GM19438 (cell line): Measurements from ENCODE around the gene AEN.

Experiments
- ATAC-seq: cut with Tn5 transposase; IDR thresholded peaks from one replicate; pipeline ENCODE4 v1.9.1; 2021; ENCODE audit warnings: low read depth; ENCODE audit not compliant: unreplicated experiment

AEN gene

DNA sequence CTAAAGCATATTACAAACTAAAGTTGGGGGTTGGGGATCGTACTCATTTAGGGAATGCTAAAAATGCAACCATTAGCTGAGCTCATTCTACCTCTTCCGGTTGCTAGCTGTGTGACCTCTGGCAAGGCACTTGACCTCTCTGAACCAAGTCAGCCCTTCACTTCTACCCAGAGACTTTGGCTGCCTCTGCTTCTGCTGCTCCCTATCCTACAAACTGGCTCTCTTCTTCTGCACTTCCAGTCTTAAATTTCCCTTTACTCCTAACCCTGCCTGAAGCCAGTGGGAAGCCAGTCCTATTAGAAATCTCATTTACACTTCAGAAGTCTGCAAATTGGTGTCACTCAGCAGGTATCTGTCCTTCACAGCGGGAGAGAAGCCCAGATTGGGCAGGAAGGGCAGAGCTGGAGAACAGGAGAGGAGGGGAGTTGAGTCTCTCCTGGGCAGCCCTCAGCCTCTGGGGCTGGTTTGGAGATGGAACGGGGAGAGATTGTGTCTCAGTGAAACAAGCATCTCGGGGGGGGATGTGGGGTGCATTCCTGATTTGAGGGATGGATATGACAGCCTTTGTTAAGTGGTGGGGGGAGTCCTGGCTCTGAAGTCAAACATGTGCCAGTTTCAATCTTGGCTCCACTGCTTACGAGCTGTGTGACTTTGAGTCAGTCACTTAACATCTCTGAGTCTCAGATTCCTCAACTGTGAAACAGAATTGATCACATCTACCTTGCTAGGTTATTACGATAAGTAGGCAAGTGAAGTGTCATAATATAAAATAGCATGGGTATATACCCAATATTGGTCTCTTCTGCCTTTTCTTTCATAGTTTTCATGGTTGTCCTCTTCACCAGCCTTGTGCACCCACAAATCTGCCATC is 7.8 kb upstream of the AEN start:
- no peak for ATAC-seq

DNA sequence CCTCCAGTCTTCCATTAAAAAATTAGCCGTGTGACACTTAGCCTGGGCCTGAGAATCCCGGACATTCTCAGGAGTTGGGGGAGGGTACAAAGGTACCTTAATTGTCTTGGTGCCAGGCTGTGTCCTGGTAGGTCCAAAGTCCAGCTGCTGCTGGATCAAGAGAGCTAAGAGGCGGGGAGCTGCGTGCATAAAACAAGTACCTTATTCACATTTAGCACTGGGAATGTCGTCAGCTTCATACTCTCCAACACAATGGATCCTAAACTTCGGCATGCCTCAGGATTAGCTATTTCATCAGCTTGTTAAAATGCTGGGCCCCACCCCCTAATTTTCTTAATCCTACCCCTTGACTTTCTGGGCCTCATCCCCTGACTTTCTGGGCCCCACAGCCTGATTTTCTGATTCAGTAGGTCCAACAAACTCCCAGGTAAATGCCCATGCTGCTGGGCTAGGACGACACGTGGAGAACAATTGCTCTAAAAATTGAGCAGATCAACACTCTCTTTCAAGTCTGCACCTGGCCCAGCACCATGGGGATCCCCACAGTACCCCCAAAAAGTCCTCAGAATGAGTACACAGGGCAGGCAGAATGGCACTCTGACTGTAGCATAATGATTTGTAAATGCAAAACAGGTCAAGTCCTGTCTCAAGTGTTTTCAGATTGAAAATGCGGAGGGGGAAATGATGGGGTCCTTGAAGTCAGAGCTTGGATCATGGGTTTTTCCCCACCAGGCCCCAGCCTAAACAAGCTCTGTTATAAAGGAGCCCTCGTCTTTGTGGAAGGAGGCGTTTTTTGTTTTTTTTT is 5.6 kb upstream of the AEN start:
- no peak for ATAC-seq

DNA sequence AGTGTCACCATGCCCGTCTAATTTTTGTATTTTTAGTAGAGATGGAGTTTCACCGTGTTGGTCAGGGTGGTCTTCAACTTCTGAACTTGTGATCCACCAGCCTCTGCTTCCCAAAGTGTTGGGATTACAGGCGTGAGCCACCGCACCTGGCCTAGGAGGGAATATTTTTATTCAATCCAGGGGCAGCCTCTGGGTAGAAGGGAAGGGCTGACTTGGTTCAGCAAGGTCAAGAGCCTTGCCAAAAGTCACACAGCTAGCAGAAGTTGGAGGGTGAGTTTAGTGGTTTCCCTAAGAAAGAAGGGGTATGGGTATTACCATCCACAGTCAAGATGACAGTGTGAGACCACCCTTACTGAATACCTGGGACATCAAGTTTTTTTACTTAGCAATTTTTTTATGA is 4.9 kb upstream of the AEN start:
- ATAC-seq = no peak

DNA sequence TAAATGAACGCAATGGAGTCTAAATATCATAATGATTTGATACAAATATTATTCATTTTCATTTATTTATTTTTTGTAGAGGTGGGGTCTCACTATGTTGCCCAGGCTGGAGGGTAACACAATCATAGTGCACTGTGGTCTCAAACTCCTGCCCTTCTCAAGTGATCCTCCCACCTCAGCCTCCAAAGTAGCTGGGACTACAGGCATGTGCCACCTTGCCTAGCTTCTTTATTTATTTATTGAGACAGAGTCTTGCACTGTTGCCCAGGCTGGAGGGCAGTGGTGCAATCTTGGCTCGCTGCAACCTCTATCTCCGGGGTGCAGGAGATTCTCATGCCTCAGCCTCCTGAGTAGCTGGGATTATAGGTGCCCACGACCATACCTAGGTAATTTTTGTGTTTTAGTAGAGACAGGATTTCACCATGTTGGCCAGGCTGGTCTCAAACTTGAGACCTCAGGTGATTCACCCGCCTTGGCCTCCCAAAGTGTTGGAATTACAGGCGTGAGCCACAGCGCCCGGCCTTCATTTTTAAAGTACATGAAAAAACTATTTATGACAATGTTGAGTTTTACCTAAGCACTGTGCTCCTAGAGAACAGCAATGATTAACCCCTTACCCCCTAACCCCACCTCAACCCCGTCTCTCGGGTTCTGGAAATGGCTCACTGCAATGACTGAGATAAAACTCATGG is 4.0 kb upstream of the AEN start:
- ATAC-seq = no peak

DNA sequence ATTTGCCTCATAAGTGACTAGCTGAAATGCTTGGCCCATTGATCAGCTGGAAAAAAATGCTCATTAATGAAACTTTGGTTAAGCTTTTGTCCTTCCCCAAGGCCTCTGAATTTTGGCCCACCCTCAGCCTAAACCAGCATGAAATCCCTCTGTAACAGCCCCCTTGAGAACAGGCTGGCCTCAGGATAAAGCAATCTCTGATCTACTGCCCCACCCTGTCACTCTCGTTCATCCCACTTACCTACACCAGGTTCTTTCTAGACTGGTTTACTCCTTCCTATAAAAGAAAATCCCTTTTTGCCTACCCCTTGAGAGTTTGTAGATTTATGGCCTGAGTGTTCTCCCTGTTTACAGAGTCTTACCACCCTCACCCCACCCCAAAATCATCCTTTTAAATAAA is 3.4 kb upstream of the AEN start:
- no peak for ATAC-seq

DNA sequence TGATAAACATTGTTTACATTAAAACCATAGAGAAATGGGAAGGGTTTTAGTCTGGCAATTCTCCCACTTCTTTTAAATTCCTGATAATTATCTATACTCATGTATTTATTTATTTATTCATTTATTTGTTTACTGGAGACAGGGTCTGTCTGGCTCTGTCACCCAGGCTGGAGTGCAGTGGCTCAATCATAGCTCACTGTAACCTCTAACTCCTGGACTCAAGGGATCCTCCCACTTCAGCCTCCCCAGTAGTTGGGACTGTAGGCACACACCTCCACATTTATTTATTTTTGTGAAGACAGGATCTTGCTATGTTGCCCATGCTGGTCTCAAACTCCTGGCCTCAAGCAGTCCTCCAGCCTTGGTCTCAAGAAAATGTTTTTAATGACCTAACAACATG is 2.5 kb upstream of the AEN start:
- no peak for ATAC-seq

DNA sequence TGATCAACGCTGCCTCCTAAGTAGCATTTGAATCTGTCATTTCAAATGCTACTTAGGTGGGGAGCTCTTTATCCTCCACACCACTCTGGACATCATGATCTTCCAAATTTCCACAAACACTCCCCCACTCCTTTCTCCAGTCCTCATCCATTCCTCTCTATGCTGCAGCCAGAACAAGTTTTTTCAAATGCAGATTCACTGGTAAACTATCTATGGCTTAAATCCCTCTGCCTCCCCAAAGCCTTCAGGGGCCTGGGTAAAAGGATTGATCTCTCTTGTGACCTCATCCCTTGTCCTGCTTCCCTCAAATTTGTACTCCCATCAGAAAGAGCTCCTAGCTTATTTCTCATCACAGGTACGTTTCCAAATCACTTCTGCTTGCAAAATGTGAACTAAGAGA is 1.3 kb upstream of the AEN start:
- no peak for ATAC-seq

DNA sequence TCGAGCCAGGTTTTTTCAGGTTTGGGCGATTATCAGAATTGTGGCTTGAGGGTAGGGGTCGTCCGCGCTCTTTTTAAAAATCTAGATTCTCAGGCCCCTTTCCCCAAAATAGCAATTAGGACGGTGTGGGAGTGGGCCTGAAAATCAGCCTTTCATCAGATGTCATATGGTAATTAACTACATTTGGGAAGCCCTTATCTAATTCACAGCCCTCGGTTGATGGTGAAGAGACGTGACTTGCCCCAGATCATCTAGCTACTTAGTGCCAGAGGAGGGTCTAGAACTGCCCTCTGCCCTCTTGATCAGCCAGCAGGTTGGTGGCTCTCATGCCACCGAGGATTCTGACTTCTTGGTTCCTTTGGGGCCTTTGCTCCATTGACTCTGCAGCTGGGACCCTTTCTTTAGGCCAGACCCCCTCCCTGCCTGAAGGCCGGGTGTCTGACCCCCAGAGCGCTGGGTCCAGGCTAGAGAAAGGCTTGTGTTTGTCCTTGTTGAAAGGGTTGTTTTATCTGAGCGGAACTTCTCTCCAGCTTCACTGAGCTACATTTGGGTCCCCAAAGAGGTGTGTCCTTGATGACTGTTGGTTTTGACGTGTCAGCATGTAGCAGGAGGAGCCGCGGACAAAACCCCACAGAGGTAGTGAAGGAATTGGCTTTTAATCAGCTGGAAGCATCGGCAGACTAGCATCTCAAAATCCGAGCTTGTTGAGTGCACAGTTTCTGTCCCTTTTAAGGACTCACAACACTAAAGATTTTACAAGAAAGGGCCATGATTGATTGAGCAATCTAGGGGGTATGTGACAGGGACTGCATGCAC is 857 bp downstream of the AEN start:
- ATAC-seq = no peak

DNA sequence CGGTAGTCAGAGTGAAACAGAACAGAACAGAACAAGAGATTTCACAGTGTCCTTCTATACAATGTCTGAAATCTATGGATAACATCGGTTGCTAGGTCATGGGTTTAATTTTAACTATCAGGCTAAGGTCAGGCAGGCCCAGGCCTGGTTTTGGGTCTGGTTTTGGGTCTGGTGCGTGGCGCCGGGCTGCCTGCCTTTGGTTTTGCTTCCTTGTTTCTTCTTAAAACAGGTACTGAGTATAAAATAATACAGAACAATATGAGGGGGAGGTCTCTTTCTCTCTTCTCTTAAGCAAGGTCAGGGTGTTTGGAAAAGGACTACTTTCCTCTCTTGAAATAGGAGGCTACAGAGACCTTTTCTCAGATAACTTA is 1.4 kb downstream of the AEN start:
- no peak for ATAC-seq

DNA sequence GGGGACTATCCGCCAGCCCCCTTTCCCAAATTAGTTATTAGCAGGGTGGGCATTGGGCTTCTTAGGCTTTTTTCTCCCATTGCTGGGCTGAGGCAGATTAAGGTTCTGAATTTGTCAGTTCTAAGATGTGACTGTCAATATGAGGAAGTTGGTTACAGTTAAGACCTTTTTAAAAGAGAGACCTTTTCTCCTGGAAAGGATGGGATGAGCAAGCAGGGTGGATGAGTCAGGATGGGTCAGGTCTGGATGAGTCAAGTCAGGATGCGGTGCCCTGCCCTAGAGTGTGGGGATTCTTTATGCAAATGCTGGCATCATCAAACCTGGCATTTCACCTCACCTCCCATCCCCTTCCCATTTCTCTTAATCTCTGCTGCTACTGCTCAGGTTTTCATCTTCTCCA is 1.9 kb downstream of the AEN start:
- no peak for ATAC-seq

DNA sequence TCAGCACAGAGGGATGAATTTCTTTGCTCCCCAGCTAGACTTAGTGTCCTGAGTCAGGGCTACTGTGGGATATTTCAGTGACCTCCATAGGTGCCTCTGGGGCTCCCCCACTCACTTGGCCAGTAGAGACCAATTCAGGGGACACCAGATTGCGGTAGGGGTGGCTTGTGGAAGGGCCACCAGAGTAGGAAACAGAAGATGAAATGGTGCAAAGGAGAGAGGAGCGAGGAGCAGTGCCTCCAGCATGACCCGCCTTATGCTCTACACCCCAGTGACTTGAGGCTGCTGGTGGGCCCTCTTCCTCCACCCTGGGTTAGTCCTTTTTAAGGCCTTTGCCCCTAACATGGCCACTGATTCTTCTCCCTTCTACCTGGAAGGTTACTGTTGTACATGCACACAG is 2.5 kb downstream of the AEN start:
- no peak for ATAC-seq

DNA sequence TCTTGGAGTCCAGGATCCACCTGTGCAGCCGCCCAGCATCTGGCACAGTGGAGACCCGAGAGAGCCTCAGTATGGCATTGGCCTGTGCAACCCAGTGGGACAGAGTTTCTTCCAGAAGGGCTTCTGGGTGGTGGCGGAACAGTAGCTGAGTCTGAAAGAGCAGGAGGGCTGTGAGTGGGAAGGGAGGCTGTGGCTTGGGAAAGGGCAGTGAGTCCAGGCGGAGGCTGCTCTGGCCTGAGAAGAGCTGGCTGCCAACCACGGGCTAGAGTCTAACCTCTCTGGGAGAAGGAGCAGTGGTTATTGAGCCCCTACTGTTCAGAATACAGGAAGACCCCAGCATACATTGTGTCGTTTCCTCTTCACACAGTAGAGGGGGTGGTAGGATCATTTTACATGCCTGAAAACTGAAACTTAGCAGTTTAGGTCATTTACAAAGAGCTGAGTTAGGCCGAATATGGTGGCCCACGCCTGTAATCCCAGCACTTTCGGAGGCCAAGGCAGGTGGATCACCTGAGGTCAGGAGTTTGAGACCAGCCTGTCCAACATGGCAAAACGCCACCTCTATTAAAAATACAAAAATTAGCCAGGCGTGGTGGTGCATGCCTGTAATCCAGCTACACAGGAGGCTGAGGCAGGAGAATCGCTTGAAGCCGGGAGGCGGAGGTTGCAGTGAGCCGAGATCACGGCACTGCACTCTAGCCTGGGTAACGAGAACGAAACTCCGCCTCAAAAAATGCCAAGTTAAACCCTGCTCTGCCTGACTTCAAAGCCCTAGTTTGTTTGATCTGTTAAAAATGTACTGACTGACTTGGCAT is 3.2 kb downstream of the AEN start:
- peak; percentile 36 for ATAC-seq

DNA sequence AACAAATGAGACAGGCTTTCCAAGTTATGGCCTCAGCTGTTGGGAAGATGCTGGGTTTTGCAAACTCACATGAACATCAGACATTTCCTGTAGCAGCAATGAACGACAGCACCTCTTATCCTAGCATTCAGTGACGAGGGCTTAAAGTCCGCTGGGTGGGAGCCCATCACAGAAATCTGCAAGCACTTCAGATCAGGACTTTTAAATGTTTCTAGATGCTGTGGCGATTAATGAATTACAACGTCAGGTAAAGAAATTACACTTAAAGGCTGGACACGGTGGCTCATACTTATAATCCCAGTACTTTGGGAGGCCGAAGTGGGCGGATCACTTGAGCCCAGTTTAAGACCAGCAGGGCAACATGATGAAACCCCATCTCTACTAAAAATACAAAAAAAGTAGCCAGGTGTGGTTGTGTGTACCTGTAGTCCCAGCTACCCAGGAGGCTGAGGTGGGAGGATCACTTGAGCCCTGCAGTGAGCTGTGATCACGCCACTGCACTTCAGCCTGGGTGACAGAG is 3.9 kb downstream of the AEN start:
- ATAC-seq = no peak

DNA sequence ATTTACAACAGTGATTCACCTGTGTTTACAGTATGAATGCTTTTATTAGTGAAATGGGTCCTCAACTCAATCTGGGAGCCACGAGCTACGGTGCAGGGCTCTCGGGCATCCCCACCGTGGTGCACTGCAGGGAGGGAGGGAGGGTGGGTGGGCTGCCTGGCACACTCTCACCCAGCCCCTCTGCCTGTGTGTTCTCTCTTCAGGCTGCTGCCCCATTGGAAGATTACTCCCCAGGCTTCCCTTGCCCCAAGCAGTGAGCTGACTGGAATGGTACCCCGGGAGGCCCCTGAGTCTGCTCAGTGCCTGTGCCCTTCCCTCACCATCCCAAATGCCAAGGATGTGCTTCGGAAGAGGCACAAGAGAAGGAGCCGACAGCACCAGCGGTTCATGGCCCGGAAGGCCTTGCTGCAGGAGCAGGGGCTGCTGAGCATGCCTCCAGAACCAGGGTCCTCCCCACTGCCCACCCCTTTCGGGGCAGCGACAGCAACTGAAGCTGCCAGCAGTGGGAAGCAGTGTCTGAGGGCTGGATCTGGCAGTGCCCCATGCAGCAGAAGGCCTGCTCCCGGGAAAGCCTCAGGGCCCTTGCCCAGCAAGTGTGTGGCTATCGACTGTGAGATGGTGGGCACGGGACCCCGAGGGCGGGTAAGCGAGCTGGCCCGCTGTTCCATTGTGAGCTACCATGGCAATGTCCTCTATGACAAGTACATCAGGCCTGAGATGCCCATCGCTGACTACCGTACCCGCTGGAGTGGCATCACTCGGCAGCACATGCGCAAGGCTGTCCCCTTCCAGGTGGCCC is 5.0 kb downstream of the AEN start:
- ATAC-seq = no peak

DNA sequence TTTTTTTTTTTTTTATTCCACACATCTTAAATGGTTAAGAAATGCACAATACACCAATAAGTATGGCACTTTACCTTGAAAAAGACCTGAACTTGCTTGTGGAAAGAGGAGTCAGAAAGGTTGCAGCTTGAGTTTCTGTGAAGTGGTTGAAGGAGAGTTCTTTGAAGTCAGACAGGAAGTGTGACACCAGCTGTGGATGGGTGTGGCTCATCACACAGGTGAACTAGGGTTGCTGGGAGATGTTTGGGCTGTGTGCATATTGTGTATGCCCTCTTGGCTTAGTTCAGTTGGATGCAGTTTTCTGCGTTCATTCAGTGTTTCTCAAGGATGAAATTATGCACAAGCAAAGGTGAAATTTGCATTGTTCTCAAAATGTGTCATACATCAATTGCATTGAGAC is 6.3 kb downstream of the AEN start:
- no peak for ATAC-seq

DNA sequence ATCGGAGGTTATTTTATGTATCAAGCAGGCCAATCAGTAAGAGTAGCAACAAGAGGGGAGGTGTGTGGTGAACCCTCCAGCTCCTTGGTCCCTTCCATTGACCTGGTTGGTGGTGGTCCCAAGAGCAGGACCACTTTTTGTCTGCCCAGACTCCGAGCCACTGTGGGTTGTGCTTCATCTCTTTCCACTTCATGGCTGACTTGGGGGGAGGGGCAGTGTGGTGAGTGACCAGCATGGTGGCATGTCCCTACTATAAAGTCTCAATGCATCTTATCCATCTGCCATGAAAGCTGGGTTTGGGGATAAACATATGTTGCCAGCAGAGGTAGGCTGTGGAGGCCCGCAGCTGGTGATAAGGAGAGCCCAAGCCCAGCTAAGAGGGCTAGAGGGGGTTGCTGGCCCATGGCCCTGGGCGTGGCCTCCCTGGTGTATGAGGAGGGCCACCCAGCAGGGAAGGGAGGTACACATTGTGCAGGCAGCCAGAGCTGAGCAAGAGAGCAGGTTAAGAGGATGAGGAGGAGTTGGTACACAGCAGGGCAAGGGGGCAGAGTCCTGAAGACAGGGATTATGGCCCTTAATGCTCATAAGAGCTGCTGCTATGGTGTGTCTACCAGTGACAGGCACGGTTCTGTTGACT is 7.0 kb downstream of the AEN start:
- ATAC-seq = no peak

DNA sequence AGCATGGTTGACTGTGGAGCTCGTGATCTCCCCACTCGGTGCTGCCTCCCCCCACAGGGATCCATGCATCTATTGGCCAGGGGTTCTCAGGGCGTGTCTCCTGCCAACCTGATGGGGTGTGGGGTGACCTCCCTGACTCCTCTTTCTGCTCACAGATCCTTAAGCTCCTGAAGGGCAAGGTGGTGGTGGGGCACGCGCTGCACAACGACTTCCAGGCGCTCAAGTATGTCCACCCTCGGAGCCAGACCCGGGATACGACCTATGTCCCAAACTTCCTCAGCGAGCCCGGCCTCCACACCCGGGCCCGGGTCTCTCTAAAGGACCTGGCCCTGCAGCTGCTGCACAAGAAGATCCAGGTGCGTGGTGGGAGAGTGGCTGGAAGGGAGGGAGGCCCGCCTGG is 7.9 kb downstream of the AEN start:
- ATAC-seq = no peak

DNA sequence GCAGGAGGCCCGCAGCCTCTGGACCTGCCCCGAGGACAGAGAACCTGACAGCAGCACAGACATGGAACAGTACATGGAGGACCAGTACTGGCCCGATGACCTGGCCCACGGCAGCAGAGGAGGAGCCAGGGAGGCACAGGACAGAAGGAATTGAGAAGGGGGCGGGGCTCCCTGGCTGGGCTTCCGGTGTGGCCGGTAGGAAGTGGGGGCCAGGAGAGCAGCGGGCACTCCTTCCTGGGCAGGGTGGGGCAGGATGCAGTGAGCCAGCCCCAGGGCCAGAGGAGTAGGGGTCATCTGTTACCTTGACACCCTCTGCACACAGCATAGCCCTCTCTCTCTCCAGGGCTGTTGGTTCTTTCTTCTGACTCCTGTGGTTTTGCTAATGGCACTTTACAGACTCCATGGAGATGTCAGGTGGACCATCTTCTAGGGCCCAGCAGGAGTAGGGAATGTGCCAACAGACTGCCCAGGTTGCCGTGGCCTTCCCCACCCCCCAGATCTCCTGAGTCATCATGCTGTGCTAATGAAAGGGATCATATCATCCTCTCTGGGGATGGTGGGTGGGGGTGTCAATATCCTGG is 9.1 kb downstream of the AEN start:
- ATAC-seq = peak; percentile 51
